NCI-H2227 (cell line): ENCODE measurements around the gene MTX1.
"Not testable (repeated sequence)": the region's sequence is repeated elsewhere in the genome, so short reads cannot be mapped to it uniquely, and the experiment has no call there.

ENCODE experiments used
- DNase-seq: peaks from one replicate; lab custom pipeline; 2025; ENCODE audit not compliant: unreplicated experiment; lab: John Stamatoyannopoulos, UW

MTX1 gene

DNA sequence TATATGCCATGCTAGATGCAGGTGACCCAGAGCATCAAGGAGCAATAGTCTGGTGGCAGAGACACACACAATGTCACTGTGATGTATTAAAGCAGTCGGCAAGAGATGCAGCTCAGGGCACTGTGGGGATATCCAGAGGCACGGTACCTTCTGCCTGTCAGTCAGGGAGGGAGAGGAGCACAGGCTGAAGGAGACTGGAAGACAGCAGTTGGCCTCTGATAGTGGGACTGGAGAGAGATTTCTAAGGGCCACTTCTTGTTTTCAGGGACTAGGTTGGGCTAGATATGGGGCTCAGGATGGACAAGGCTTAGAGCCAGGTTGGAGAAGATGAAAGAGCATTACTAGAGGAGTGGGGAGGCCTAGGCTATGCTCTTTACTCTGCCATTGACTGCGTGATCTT is 22.8 kb downstream of the MTX1 start:
- not testable (repeated sequence) for DNase-seq

DNA sequence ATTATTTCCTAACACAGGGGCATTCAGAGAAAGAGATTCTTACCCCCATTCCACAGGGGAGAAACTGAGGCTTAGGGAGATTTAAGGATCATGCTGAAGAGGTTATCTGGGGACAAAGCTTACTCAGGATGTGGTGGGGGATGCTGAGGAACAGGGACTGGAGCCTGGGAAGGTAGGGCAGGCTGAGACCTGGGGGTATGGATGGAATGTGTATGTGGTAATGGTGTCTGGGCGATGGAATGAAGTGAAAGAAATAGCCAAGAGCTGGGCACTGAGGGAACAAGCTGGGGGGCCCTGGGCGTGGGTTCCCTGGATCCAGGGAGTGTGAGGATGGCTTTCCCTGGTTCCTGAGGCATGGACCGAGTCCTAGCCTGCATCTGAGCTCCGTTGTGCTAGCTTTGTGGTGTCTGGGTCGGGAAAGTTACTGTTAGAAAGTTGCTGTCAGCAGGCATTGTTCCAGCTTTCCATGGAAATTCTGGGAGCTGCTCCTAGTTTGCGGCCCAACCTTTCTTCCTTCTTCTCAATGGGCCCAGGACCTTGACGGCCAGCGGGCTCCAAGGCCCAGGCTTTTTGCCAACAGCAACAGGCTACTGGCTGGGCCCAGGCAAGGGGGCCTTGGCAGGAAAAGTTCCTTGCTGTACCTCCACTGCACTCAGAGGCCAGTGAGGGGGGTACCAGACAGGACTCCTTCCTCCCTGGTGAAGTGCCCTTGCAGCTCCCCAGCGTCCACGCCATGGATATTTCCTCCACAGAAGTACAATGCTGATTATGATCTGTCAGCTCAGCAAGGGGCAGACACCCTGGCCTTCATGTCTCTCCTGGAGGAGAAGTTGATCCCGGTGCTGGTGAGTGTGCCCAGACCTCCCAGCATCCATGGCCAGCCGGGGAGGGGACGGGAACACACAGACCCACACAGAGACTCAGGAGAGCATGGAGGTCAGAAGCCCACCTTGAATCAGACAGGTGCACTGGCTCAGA is 23.8 kb downstream of the MTX1 start:
- not testable (repeated sequence) for DNase-seq

GRCh38 chr1:155233502-155233901 is 25.0 kb downstream of the MTX1 start:
- DNase-seq: not testable (repeated sequence)

DNA sequence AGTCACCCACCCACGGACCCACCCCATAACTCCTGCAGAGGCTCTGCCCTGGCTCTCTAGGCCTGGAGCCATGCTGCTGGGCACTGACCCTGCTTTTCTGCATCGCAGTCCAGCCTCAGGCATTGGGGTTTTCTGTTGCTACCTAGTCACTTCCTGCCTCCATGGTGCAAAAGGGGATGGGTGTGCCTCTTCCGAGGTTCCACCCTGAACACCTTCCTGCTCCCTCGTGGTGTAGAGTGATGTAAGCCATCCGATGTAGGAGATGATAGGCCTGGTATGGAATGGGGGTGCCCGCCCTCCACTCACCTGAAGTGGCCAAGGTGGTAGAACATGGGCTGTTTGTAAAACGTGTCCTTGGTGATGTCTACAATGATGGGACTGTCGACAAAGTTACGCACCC is 26.9 kb downstream of the MTX1 start:
- not testable (repeated sequence) for DNase-seq

DNA sequence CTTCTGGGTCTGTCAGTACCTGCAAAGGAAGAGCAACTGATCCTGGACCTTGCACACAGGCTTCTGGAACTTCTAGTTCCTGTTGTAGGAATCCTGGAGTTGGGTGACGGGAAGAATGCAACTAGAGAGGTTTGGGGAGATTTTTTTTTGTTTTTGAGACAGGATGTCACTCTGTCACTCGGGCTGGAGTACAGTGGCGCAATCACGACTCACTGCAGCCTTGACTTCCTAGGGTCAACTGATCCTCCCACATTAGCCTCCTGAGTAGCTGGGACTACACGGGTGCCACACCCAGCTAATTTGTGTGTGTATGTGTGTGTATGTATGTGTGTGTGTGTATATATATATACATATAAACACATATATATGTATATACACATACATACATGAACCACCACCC is 28.0 kb downstream of the MTX1 start:
- no peak for DNase-seq

- peak; percentile 86 for DNase-seq
Measured at GRCh38 chr1:155241069-155241679, 32.7 kb downstream of the MTX1 start.

DNA sequence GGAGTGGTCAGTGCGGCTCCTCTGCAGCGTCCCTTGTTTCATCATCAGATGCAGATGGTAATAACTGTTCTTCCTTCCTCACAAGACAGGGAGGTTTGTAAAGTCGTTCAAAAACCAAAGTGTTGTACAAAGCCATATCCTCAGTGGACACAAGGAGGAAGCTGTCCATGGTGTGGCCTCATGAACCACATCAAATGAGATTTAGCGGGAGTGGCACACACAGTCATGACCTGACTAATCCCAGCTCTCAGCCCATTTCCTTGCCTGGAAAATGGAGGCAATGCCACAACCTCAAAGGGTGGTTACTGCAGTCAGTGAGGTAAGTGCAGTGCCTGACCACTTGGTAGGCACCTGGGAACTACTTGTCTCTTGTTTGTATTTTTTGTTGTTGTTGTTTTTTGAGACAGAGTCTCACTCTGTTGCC is 33.4 kb downstream of the MTX1 start:
- no peak for DNase-seq

DNA sequence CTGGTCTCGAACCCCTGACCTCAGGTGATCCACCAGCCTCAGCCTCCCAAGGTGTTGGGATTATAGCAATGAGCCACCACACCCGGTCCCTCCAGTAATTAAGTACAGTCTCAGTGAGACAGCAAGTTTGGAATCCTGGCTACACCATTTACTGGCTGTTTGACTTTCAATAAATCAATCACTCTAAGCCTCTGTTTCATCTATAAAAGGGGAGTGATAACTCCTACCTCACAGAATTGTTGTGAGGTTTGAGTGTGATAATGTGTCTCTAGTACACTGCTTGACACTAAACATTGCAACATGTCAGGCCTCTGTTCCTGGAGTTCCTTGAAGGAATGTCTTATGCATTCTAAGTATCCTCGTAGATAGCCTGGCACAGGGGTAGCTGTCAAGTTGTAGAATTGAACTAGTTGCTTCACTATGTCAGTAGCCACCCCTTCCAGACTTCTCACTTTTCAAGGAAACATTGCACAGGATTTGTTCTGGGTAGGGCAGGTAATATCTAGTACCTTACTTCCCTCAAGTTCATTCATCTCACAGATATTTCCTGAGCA is 34.4 kb downstream of the MTX1 start:
- no peak for DNase-seq

- DNase-seq: peak; percentile 99
Measured at GRCh38 chr1:155244368-155245162, 36.1 kb downstream of the MTX1 start.

DNA sequence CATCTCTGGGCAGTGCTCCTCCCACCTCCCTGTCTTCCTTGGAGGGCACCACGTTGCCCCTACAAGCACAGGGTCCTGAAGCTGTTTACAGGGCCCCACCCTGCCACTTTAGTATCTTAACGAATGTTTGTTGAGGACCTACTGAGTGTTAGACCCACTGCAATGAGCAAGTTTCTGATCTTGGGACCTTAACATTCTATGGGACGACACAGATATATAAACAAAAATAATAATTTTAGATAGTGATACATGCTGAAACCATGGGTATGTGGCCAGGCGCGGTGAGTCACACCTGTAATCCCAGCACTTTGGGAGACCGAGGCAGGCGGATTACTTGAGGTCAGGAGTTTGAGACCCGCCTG is 36.6 kb downstream of the MTX1 start:
- DNase-seq: no peak

DNA sequence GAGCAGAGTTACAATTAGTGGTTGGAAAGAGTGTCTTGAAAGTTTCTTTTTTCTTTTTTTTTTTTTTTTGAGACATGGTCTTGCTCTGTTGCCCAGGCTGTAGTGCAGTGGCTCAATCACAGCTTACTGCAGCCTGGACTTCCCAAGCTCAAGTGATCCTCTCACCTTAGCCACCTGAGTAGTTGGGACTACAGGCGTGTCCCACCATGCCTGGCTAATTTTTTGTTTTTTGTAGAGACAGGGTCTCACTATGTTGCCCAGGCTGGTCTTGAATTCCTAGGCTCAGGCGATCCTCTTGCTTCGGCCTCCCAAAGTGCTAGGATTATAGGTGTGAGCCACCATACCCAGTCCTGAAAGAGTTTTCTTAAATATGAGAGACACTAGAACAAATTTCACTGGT is 38.3 kb downstream of the MTX1 start:
- DNase-seq: not testable (repeated sequence)

GRCh38 chr1:155247667-155248553 is 39.4 kb downstream of the MTX1 start:
- no peak for DNase-seq

DNA sequence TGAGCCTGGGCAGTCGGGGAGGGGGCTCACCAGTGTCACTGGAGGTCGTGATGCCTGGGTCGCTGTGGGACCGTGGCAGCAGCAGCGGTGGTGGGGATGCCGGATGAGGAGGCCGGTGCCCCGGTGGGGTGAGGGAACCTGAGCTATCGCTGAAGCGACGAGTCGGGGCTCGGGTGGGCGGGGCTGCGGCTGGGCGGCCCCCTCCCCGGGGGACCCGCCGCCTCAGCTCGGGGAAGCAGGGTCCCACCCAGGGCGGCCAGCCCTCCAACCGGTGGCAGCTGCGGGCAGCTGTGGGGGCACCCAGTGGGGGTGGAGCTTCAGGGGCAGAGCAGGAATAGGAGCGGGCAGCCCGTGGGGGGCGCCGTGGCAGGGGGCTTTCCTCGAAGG is 41.7 kb downstream of the MTX1 start:
- DNase-seq: no peak

DNA sequence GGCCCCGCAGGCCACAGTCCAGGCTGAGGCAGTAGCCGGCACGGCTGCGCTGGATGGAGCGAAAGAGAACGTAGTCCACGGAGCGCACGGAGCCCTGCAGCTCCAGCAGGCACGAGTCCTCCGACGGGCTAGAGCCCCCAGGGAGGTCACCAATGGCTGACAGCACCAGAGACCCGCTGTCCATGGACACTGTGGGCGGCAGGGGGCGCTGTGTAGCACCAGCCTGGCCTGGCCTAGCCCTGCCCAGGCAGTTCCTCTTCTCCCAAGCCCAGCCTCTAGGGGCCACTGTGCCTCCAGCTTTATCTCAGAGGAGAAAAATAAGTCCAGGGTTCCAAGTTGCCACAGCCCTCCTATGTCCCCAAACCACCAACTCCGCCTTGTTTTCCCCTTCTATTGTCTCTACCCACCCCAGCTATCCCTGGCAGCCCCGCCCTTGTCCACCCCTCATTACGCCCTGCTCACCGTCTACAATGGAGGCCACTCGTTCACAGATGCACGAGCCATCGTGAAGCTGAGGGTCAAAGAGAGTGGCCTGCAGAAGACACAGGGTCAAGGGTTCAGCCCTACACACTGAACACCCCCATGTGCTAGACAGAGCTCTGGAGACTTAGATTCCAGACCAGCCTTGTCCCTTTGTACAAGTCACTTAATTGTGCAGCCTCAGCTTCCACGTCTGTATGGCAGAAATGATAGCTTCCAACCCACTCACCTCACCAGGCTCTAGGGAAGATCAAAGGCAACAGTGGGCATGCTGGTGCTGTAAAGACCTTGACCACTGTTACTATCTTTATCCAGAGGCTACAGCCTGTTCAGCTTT is 42.3 kb downstream of the MTX1 start:
- DNase-seq: peak; percentile 95

- DNase-seq: no peak
Measured at GRCh38 chr1:155251566-155251965, 43.1 kb downstream of the MTX1 start.

DNA sequence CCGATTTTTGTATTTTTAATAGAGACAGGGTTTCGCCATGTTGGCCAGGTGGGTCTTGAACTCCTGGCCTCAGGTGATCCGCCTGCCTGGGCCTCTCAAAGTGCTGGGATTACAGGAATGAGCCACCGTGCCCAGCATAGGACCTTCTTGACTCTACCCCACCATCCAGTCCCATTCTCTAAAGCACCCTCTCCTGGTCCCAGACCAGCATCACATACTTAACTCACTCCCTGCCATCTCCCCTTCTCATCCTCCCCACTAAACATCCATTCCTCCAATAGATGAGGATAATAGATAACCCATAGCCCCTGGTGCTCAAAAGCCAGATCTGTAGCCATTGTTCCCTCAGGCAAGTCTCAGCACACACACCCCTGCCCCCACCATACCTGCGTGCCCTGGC is 44.7 kb downstream of the MTX1 start:
- no peak for DNase-seq

DNA sequence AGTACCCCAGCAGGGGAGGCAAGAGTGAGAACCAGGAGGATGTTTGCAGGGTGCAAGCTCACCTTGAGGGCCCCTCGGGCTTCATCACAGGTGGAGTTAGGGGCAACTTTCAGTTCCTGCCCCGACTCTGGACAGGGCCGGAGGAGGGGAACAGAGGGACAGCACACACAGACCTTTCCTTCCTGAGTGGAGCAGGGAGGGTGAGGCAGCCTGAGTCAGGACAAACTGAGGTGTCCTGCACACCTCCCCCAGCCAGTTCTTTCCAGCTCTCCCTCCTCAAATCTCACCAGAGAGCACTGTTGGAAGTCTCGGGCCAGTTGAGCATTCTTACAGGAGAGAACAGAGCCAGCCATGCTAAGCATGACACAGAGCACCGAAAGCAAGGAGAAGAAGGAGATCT is 45.3 kb downstream of the MTX1 start:
- DNase-seq: no peak

DNA sequence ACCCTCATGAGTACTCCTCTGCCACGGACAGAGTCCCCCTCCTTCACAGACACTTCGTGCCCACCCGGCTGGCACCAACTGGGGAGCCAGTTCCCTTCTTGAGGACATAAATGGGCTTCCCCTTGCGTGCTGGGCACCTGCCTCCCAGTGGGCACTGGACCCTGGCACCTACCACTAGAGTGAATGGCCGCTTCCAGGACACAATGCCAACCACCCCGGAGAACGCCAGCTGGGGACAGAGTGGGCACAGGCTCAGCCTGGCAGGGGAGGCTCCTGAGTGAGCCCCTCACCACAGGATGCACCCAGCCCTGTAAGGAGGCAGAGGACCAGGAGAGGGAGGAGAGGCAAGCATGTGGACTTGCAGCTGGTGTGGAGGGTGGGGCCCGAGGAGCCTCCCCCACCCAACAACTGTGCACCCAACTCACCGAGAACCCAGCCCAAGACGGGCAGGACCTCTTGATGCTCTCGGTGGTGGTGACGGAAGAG is 45.8 kb downstream of the MTX1 start:
- DNase-seq: no peak

DNA sequence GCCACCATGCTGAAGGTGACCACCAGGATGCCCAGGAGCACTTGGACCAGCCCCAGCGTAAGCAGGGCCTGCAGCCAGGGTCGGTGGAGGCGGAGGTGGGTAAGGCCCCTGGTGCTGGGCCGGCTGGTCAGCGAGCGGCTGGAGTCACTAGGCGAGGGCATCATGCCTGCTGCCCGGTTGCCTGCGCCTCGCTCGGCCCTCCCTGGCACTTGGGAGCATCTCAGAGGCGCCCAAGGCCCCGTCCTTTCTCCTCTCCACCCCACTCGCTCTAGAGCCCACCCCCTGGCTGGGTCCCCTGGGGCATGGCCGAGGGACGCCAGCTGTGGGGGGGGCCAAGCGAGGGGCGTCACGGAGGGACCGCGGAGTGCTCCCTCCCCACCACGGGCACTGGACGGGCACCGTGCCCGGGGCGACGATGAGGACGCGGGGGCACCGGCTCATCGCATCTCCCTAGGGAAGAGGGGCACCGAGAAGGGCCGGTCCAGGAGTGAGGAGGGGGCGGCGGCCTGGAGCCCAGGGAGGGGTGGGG is 46.3 kb downstream of the MTX1 start:
- DNase-seq: peak; percentile 55
